Glutamatergic neuron (in vitro differentiated cells): Measurements from ENCODE around the gene CADM2. TPM values are rescaled to one million over a fixed set of nuclear protein-coding genes. Genes with fewer than 3 reads are reported as not detected.

Source experiments
- DNase-seq: peaks from one replicate; pipeline ENCODE4 v3.0.0; 2022
- H3K27ac Mint-ChIP-seq: one replicate; pipeline ENCODE4 v1.8.0; 2020; ENCODE audit warnings: mild to moderate bottlenecking, mixed read lengths, inconsistent platforms; ENCODE audit not compliant: unreplicated experiment
- H3K27me3 Mint-ChIP-seq: one replicate; pipeline ENCODE4 v1.8.0; 2020; ENCODE audit warnings: mild to moderate bottlenecking, moderate library complexity, mixed read lengths, inconsistent platforms; ENCODE audit not compliant: unreplicated experiment
- H3K36me3 Mint-ChIP-seq: one replicate; pipeline ENCODE4 v1.8.0; 2020; ENCODE audit warnings: mild to moderate bottlenecking, mixed read lengths, inconsistent platforms; ENCODE audit not compliant: unreplicated experiment
- H3K4me1 Mint-ChIP-seq: one replicate; pipeline ENCODE4 v1.8.0; 2020; ENCODE audit warnings: mild to moderate bottlenecking, low read depth, mixed read lengths, inconsistent platforms; ENCODE audit not compliant: unreplicated experiment
- H3K4me3 Mint-ChIP-seq: one replicate; pipeline ENCODE4 v1.8.0; 2020; ENCODE audit warnings: mild to moderate bottlenecking, mixed read lengths, inconsistent platforms; ENCODE audit not compliant: unreplicated experiment
- H3K9me3 Mint-ChIP-seq: one replicate; pipeline ENCODE4 v1.8.0; 2020; ENCODE audit warnings: mild to moderate bottlenecking, moderate library complexity, mixed read lengths, inconsistent platforms; ENCODE audit not compliant: unreplicated experiment
- CTCF ChIP-seq: fragments of 200-600 bp; sonication (generic); IDR thresholded peaks from one replicate; pipeline ENCODE4 v1.5.0; 2021; ENCODE audit not compliant: partially characterized antibody, unreplicated experiment
- total RNA-seq: library from RNA; stranded (reverse); fragmentation: NEBNext Ultra II Directional; extraction: Animal tissue kit (Norgen Biotek cat#: 25700); gene quantifications from one replicate; pipeline ENCODE4 v1.2.1, GENCODE V29; 2021; ENCODE audit not compliant: unreplicated experiment

Gene CADM2
- total RNA-seq, 1 donor from 2014 or later: 233 TPM

GRCh38 chr3:85159376-85159775 lies 200.6 kb downstream of the CADM2 start:
- DNase-seq: no peak
- peaks cover 3% of the 10 kb centered on the region for H3K4me1 Mint-ChIP-seq
- no peak overlapping the region for H3K27ac Mint-ChIP-seq
- H3K9me3 Mint-ChIP-seq: no peaks in the 10 kb centered on the region
- no peaks in the 10 kb centered on the region for H3K27me3 Mint-ChIP-seq
- H3K36me3 Mint-ChIP-seq: no peaks in the 10 kb centered on the region
- TF ChIP-seq CTCF: no peak
- H3K4me3 Mint-ChIP-seq: no peak overlapping the region

GRCh38 chr3:85161544-85161943 lies 202.8 kb downstream of the CADM2 start:
- Mint-ChIP-seq H3K36me3 (no peaks in the 10 kb centered on the region), H3K4me1 (peaks cover 5% of the 10 kb centered on the region), H3K27ac (no peak overlapping the region), H3K27me3 (no peaks in the 10 kb centered on the region), H3K9me3 (no peaks in the 10 kb centered on the region), H3K4me3 (no peak overlapping the region)
- DNase-seq: no peak
- TF ChIP-seq CTCF: no peak

- H3K36me3 Mint-ChIP-seq: no peaks in the 10 kb centered on the region
- H3K9me3 Mint-ChIP-seq: no peaks in the 10 kb centered on the region
- no peak overlapping the region for H3K27ac Mint-ChIP-seq
- H3K4me3 Mint-ChIP-seq: no peak overlapping the region
- no peak for DNase-seq
- TF ChIP-seq CTCF: no peak
- no peaks in the 10 kb centered on the region for H3K27me3 Mint-ChIP-seq
- H3K4me1 Mint-ChIP-seq: peaks cover 5% of the 10 kb centered on the region
Measured at GRCh38 chr3:85162905-85163304, 204.1 kb downstream of the CADM2 start.

GRCh38 chr3:85164436-85164835 lies 205.6 kb downstream of the CADM2 start:
- Mint-ChIP-seq H3K4me1 (peaks cover 5% of the 10 kb centered on the region), H3K9me3 (no peaks in the 10 kb centered on the region)

GRCh38 chr3:85167576-85167975 lies 208.8 kb downstream of the CADM2 start:
- Mint-ChIP-seq H3K36me3 (no peaks in the 10 kb centered on the region), H3K4me1 (peaks cover 6% of the 10 kb centered on the region), H3K4me3 (no peak overlapping the region), H3K9me3 (no peaks in the 10 kb centered on the region), H3K27me3 (no peaks in the 10 kb centered on the region), H3K27ac (no peak overlapping the region)
- TF ChIP-seq CTCF: no peak
- DNase-seq: no peak

More at GRCh38 chr3:85164436-85164835, 205.6 kb downstream of the CADM2 start:
- H3K27ac Mint-ChIP-seq: peak overlapping the region; percentile 4
- peak overlapping the region; percentile 44 for H3K4me3 Mint-ChIP-seq
- DNase-seq: no peak
- TF ChIP-seq CTCF: no peak
- H3K36me3 Mint-ChIP-seq: no peaks in the 10 kb centered on the region
- no peaks in the 10 kb centered on the region for H3K27me3 Mint-ChIP-seq
